Esophagus (tissue), 2 donors: ENCODE measurements around the gene DBR1. TPM values are rescaled to one million over a fixed set of nuclear protein-coding genes. Genes with fewer than 3 reads are reported as not detected.
A peak's percentile ranks its signal among the peaks of the same experiment; 100 is the strongest.

Experiments used
- H3K27ac ChIP-seq, 2 donors: one replicate each; pipeline ENCODE4 v1.5.1; 2013; ENCODE audit warnings: low read depth in 2 of 2, mild to moderate bottlenecking in 2 of 2, inconsistent platforms in 1 of 2, low read length in 1 of 2, moderate library complexity in 1 of 2
- H3K27me3 ChIP-seq, 2 donors: one replicate each; pipeline ENCODE4 v1.6.1; 2013; ENCODE audit warnings: low read length in 2 of 2, control low read depth in 1 of 2, mild to moderate bottlenecking in 1 of 2; ENCODE audit not compliant: insufficient read depth in 2 of 2, control insufficient read depth in 1 of 2
- H3K36me3 ChIP-seq, 2 donors: one replicate each; pipeline ENCODE4 v1.6.1; 2013; ENCODE audit warnings: low read length in 1 of 2; ENCODE audit not compliant: control insufficient read depth in 2 of 2, insufficient read depth in 2 of 2
- H3K4me1 ChIP-seq, 2 donors: one replicate each; pipeline ENCODE4 v1.6.1; 2013; ENCODE audit warnings: low read length in 1 of 2; ENCODE audit not compliant: control insufficient read depth in 2 of 2, insufficient read depth in 2 of 2
- H3K4me3 ChIP-seq, 2 donors: one replicate each; pipeline ENCODE4 v1.5.1; 2013; ENCODE audit warnings: low read length in 2 of 2, mild to moderate bottlenecking in 2 of 2, low read depth in 1 of 2, moderate library complexity in 1 of 2
- H3K9me3 ChIP-seq, 2 donors: one replicate each; pipeline ENCODE4 v1.6.1; 2013; ENCODE audit warnings: mild to moderate bottlenecking in 2 of 2, low read depth in 1 of 2, low read length in 1 of 2, moderate library complexity in 1 of 2; ENCODE audit not compliant: control insufficient read depth in 2 of 2, insufficient read depth in 1 of 2
- WGBS, 2 donors: extraction: QIAGEN DNeasy Blood & Tissue Kit; methylation state at CpG; one replicate each; pipeline ENCODE4 v1.1.7; 2013; 5-methylcytosine and 5-hydroxymethylcytosine counted together
- polyA plus RNA-seq, 2 donors: library from polyadenylated mRNA; stranded (reverse); fragments of 200-250 nt; gene quantifications; one replicate each; pipeline ENCODE4 v1.2.3, GENCODE V29; 2013
- donor health status: healthy with polysubstance abuse.
- donor health status: Bipolar disorder and iron deficiency.

The DBR1 gene
- polyA plus RNA-seq, 2 donors, result 3.6 to 6.3 TPM

GRCh38 chr3:138114431-138114918, 60.2 kb downstream of the DBR1 start:
- H3K9me3 ChIP-seq, result no peaks in the 10 kb centered on the region
- no peaks in the 10 kb centered on the region for H3K27me3 ChIP-seq
- H3K4me3 ChIP-seq, result peak overlapping the region; percentile 51 to 54
- peak overlapping the region; percentile 63 to 76 for H3K27ac ChIP-seq
- 13 to 25% methylated on average over 9 of the region's 9 CpGs for WGBS, 2 donors
- H3K4me1 ChIP-seq, result peaks cover 0 to 5% of the 10 kb centered on the region in 2 donors
- no peaks in the 10 kb centered on the region for H3K36me3 ChIP-seq

- H3K27me3 ChIP-seq, result no peaks in the 10 kb centered on the region
- peak overlapping the region in 1 of 2 donors; percentile 53 for H3K27ac ChIP-seq
- no peaks in the 10 kb centered on the region for H3K36me3 ChIP-seq
- 31 to 39% methylated on average over 1 of the region's 1 CpG for WGBS, 2 donors
- no peak overlapping the region for H3K4me3 ChIP-seq
- H3K4me1 ChIP-seq, result peaks cover 0 to 3% of the 10 kb centered on the region in 2 donors
- no peaks in the 10 kb centered on the region for H3K9me3 ChIP-seq
Observed at GRCh38 chr3:138113326-138113725, 61.4 kb downstream of the DBR1 start.

- no peaks in the 10 kb centered on the region for H3K9me3 ChIP-seq
- 47 to 61% methylated on average over 8 of the region's 8 CpGs for WGBS, 2 donors
- H3K4me1 ChIP-seq, result peaks cover 0 to 3% of the 10 kb centered on the region in 2 donors
- H3K4me3 ChIP-seq, result no peak overlapping the region
- H3K27me3 ChIP-seq, result no peaks in the 10 kb centered on the region
- H3K36me3 ChIP-seq, result no peaks in the 10 kb centered on the region
- H3K27ac ChIP-seq, result no peak overlapping the region
Observed at GRCh38 chr3:138112362-138112761, 62.4 kb downstream of the DBR1 start.

Other genes starting within 250 kb of the DBR1 start
- under 1 TPM; 0.05 to 0.61 TPM for gene CLDN18, start 164.8 kb downstream of the DBR1 start, polyA plus RNA-seq
- gene DZIP1L, start 59.3 kb downstream of the DBR1 start, polyA plus RNA-seq, result 1 to 10 TPM; 2.3 to 3.9 TPM
- not detected for gene A4GNT, start 42.5 kb downstream of the DBR1 start, polyA plus RNA-seq
- gene ARMC8, start 12.4 kb upstream of the DBR1 start, polyA plus RNA-seq, result 10 to 100 TPM; 10.5 to 14.5 TPM
- under 1 TPM; 0.06 to 0.12 TPM for gene NME9, start 154.9 kb upstream of the DBR1 start, polyA plus RNA-seq
- gene MRAS, start 173.7 kb upstream of the DBR1 start, polyA plus RNA-seq, result 1 to 10 TPM; 1.2 to 2.4 TPM